PFSK-1 (cell line): ENCODE measurements around the gene SMG6.

Source experiments
- SIN3A ChIP-seq: IDR thresholded peaks from 2 replicates; pipeline ENCODE4 v1.6.1; 2012; ENCODE audit warnings: mild to moderate bottlenecking, low read length, moderate library complexity, borderline replicate concordance; ENCODE audit not compliant: insufficient read depth
- TAF1 ChIP-seq: IDR thresholded peaks from 2 replicates; pipeline ENCODE4 v1.6.1; 2012; ENCODE audit warnings: low read length, control low read depth, borderline replicate concordance; ENCODE audit not compliant: insufficient read depth

DNA sequence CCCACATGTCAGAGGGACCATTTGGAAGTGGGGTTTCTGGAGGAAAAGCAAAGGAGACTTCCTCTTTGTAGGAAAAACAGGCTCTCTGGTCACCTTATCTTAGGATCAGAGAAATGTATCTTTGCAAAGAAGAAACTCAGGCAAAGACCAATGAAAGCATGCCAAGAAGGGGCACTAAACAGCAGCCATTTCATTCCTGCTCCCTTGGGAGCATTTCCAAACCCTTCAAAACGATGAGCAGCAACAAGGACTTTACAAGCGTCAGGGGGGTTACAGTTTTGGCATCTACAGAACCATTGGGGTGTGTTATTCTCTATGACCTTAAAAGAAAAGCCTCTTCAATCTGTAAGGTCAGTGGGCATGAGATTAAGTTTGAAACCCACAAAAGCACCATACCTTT is 122.8 kb downstream of the SMG6 start:
- TF ChIP-seq SIN3A (no peak), TAF1 (no peak)
